Neural cell (in vitro differentiated cells): ENCODE results near the gene IGF2BP2. TPM values are rescaled to one million over a fixed set of nuclear protein-coding genes. Genes with fewer than 3 reads are reported as not detected.

ENCODE experiments used
- H2AFZ ChIP-seq: fragments of 200-600, 300-800 bp; sonication (generic), shearing (Covaris generic); 2 replicates; pipeline ENCODE4 v1.6.0; 2014; ENCODE audit warnings: low read depth, mild to moderate bottlenecking, antibody characterized with exemption, low read length, moderate library complexity
- H3F3A ChIP-seq: fragments of 200-600 bp; shearing (Covaris generic); 2 replicates; pipeline ENCODE4 v1.6.1; 2016; ENCODE audit warnings: mild to moderate bottlenecking, moderate library complexity, mixed read lengths, antibody characterized with exemption, low read length; ENCODE audit not compliant: insufficient read depth, poor library complexity, severe bottlenecking
- H3K27ac ChIP-seq: fragments of 200-600, 300-800 bp; sonication (generic), shearing (Covaris generic); 2 replicates; pipeline ENCODE4 v1.5.1; 2014; ENCODE audit warnings: mild to moderate bottlenecking, low read length, moderate library complexity
- H3K27me3 ChIP-seq: fragments of 300-800, 200-600 bp; sonication (generic), shearing (Covaris generic); 2 replicates; pipeline ENCODE4 v1.6.0; 2014; ENCODE audit warnings: mild to moderate bottlenecking, low read depth, low read length, moderate library complexity; ENCODE audit not compliant: insufficient read depth
- H3K36me3 ChIP-seq: fragments of 300-800, 200-600 bp; sonication (generic), shearing (Covaris generic); 2 replicates; pipeline ENCODE4 v1.5.1; 2014; ENCODE audit warnings: mild to moderate bottlenecking, antibody characterized with exemption, low read length, moderate library complexity; ENCODE audit not compliant: insufficient read depth
- H3K4me2 ChIP-seq: fragments of 300-800, 200-600 bp; sonication (generic), shearing (Covaris generic); 2 replicates; pipeline ENCODE4 v1.6.0; 2014; ENCODE audit warnings: mild to moderate bottlenecking, low read length
- H3K4me3 ChIP-seq: fragments of 300-800, 200-600 bp; sonication (generic), shearing (Covaris generic); 2 replicates; pipeline ENCODE4 v1.5.1; 2014; ENCODE audit warnings: mild to moderate bottlenecking, low read length, moderate library complexity
- H3K79me2 ChIP-seq: fragments of 200-600 bp; shearing (Covaris generic); replicated peaks from 2 replicates; pipeline ENCODE4 v1.6.0; 2014; ENCODE audit warnings: mild to moderate bottlenecking, low read length, moderate library complexity; ENCODE audit not compliant: insufficient read depth
- H3K9ac ChIP-seq: fragments of 300-800, 200-600 bp; sonication (generic), shearing (Covaris generic); 2 replicates; pipeline ENCODE4 v1.6.1; 2016; ENCODE audit warnings: mild to moderate bottlenecking, low read length, mixed read lengths
- H3K9me2 ChIP-seq: fragments of 200-600 bp; shearing (Covaris generic); 2 replicates; pipeline ENCODE4 v1.6.1; 2016; ENCODE audit warnings: mild to moderate bottlenecking, low read length, mixed read lengths; ENCODE audit not compliant: insufficient read depth
- H3K9me3 ChIP-seq: fragments of 200-600, 300-800 bp; sonication (generic), shearing (Covaris generic); 2 replicates; pipeline ENCODE4 v1.6.1; 2016; ENCODE audit warnings: mild to moderate bottlenecking, mixed run types, low read length, moderate library complexity, mixed read lengths
- H4K20me1 ChIP-seq: fragments of 200-600 bp; shearing (Covaris generic); 2 replicates; pipeline ENCODE4 v1.6.1; 2016; ENCODE audit warnings: mild to moderate bottlenecking, mixed run types; ENCODE audit not compliant: insufficient read depth
- CTCF ChIP-seq: fragments of 450-650 bp; IDR thresholded peaks from 2 replicates; pipeline ENCODE4 v1.5.1; 2014; ENCODE audit warnings: antibody characterized with exemption, mild to moderate bottlenecking, moderate library complexity; ENCODE audit not compliant: poor library complexity, severe bottlenecking
- EP300 ChIP-seq: fragments of 450-650 bp; conservative IDR thresholded peaks from 2 replicates; pipeline ENCODE4 v1.6.1; 2014; ENCODE audit warnings: antibody characterized with exemption, mild to moderate bottlenecking, moderate library complexity; ENCODE audit not compliant: poor library complexity, severe bottlenecking
- EZH2 ChIP-seq: fragments of 200-600, 300-800 bp; shearing (Covaris generic), sonication (generic); IDR thresholded peaks from 2 replicates; pipeline ENCODE4 v1.6.1; 2014; ENCODE audit warnings: antibody characterized with exemption, low read length, borderline replicate concordance, mild to moderate bottlenecking; ENCODE audit not compliant: insufficient read depth, poor library complexity, severe bottlenecking
- MXI1 ChIP-seq: fragments of 450-650 bp; conservative IDR thresholded peaks from 2 replicates; pipeline ENCODE4 v1.6.1; 2014; ENCODE audit warnings: antibody characterized with exemption, mild to moderate bottlenecking; ENCODE audit not compliant: poor library complexity, severe bottlenecking
- POLR2AphosphoS5 ChIP-seq: IDR thresholded peaks from 2 replicates; pipeline ENCODE4 v1.6.1; 2012
- RAD21 ChIP-seq: fragments of 450-650 bp; conservative IDR thresholded peaks from 2 replicates; pipeline ENCODE4 v1.6.1; 2014; ENCODE audit warnings: antibody characterized with exemption, mild to moderate bottlenecking, moderate library complexity
- REST ChIP-seq: IDR thresholded peaks from 2 replicates; pipeline ENCODE4 v1.6.1; 2012; ENCODE audit warnings: borderline replicate concordance
- SMC3 ChIP-seq: fragments of 450-650 bp; conservative IDR thresholded peaks from 2 replicates; pipeline ENCODE4 v1.6.1; 2014; ENCODE audit warnings: antibody characterized with exemption, mild to moderate bottlenecking, moderate library complexity; ENCODE audit not compliant: poor library complexity
- TAF1 ChIP-seq: IDR thresholded peaks from 2 replicates; pipeline ENCODE4 v1.6.1; 2012; ENCODE audit warnings: low read depth
- polyA plus RNA-seq: library from polyadenylated mRNA; depleted of rRNA; stranded (reverse); fragments of >200 nt; gene quantifications from 2 replicates; pipeline ENCODE4 v1.2.3, GENCODE V29; 2014

IGF2BP2 gene
- polyA plus RNA-seq, 1 donor from 2014 or later, result 46.6 TPM

- H3K4me2 ChIP-seq, result no peak overlapping the region
- H2AFZ ChIP-seq, result no peak overlapping the region
- H3F3A ChIP-seq, result no peaks in the 10 kb centered on the region
- no peaks in the 10 kb centered on the region for H3K9me3 ChIP-seq
- H3K36me3 ChIP-seq, result no peaks in the 10 kb centered on the region
- peaks cover 100% of the 10 kb centered on the region for H3K79me2 ChIP-seq
- TF ChIP-seq POLR2AphosphoS5 (no peak), TAF1 (no peak), MXI1 (no peak), CTCF (no peak), REST (no peak), EP300 (no peak), RAD21 (no peak), SMC3 (no peak), EZH2 (no peak)
- no peaks in the 10 kb centered on the region for H3K9me2 ChIP-seq
- no peak overlapping the region for H3K4me3 ChIP-seq
- H3K9ac ChIP-seq, result no peak overlapping the region
- H4K20me1 ChIP-seq, result peaks cover 6% of the 10 kb centered on the region
- H3K27ac ChIP-seq, result no peak overlapping the region
- H3K27me3 ChIP-seq, result no peaks in the 10 kb centered on the region
Observed at GRCh38 chr3:185789891-185790830, 34.7 kb downstream of the IGF2BP2 start.

- no peaks in the 10 kb centered on the region for H3K36me3 ChIP-seq
- no peaks in the 10 kb centered on the region for H3F3A ChIP-seq
- no peaks in the 10 kb centered on the region for H3K9me3 ChIP-seq
- TF ChIP-seq RAD21, result no peak
- TF ChIP-seq EZH2, result no peak
- TF ChIP-seq TAF1, result no peak
- TF ChIP-seq CTCF, result no peak
- no peak for TF ChIP-seq REST
- no peak for TF ChIP-seq EP300
- TF ChIP-seq MXI1, result no peak
- no peak for TF ChIP-seq SMC3
- no peak overlapping the region for H3K9ac ChIP-seq
- H4K20me1 ChIP-seq, result peaks cover 6% of the 10 kb centered on the region
- H3K27me3 ChIP-seq, result no peaks in the 10 kb centered on the region
- H3K4me3 ChIP-seq, result no peak overlapping the region
- H3K4me2 ChIP-seq, result no peak overlapping the region
- H3K79me2 ChIP-seq, result peaks cover 100% of the 10 kb centered on the region
- no peaks in the 10 kb centered on the region for H3K9me2 ChIP-seq
- H3K27ac ChIP-seq, result no peak overlapping the region
- H2AFZ ChIP-seq, result no peak overlapping the region
Observed at GRCh38 chr3:185789134-185789533, 35.7 kb downstream of the IGF2BP2 start.
